Articular chondrocyte of knee joint (primary cell): ENCODE results near the gene SLC9C2. TPM values are rescaled to one million over a fixed set of nuclear protein-coding genes. Genes with fewer than 3 reads are reported as not detected.

Experiments
- total RNA-seq: library from RNA; depleted of rRNA; stranded (reverse); fragments of >200 nt; gene quantifications from 2 replicates; pipeline ENCODE4 v1.2.3, GENCODE V29; 2012

SLC9C2 gene, protein sequence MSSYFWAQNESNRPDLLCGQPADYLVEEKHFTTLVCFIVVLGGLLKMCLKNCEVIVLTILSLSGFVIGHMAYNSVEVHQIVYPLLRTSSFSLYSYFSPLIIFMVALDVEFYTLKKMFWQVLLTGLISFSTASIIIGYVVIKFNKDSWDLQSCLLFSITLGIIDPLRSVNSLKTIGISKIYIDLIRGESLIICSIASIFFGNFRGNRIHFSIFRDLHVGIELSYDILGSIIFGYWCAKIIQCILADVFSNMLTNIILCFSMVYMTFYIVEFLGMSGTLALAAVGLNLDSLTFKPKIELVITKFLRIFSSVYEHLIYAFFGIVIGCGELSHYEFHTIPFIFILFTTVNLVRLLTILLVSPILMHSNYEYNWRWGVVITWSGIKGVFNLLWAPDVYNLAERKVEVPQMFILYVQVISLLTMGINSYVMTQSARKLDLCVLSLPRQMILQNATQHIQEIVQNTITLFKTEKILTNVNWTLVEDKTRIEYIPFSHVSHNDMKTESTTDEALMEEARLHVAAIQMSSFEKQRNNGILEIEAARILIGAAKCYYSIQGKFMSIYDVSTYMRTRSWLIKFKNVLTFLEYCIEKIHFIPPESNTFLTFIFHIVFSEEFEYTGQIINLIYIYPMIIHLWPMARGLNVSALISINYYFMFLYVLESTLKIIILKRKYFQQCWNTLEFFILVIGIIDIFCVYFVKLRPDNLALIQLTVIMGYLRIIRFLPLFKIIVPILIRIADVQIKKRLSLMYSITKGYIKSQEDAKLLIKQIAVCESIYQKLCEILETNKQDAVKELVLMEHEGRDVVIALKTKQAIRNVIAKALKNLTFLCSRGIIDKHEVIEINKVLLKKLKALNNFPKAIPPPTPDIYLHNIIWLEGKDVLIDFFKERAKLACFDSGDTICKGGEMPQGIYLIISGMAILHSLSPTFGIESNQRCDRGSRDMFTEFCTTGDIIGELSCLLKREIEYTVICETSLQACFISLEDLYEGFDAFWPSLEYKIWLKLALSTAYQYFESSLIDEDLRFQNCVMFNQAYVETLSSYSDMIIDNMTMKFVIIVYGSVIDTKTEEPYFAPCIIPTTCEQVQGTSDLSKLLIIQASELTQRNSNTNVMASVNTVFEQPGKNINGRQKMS
- total RNA-seq, result under 0.01 TPM in 1 of 2 replicates, not detected in the other

DNA sequence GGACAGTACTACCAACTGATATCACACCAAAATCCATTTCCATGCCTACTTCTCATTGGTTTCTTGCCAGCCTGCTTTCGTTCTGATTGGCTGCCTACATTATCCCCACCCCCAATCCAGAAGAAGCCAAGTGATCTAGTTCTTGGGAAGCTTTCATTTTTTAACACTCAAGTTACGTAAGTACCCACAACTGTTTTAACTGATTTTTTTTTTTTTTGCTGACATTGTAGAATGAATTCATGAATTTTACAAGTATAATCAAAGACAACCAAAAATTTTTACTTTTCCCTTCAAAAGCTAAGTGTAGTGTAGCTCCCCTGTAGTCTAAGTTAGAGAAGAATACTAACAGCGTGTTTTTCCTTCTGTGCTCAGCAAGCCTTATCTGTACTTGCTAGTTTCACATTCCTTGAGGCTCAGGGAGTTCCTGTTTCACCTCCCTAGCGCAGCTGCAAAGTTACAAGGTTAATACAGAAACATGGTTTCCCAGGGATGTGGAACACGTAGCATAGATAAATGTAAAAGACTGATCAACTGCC lies at the start of gene SLC9C2:
TSS of gene SLC9C2 (minus strand) at position 17 of the 536 bp plus-strand sequence. CDS start 1,296 bp downstream, outside the sequence.

DNA sequence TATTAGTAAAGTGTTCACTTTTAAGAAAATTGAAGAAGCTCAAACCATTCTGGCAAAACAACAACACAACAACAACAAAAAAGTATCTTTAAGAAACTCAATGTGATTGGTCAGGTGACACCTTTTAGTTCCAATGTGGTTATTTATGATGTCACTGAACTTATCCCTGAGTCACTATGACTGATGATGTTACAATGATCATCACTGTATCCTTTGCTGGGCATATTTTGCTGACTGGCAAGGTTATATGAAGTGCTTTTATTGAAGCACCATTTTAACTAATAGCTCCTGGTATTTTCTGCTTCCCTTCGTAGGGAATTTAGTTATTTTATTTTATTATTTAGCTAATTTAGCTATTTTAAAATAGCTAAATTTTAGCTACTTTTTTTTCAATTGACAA lies 32.2 kb upstream of the SLC9C2 start, which contains the start of gene TEX50:
TSS of gene TEX50 (plus strand) at position 223 of the 400 bp plus-strand sequence. CDS start 184 bp downstream, outside the sequence.

DNA sequence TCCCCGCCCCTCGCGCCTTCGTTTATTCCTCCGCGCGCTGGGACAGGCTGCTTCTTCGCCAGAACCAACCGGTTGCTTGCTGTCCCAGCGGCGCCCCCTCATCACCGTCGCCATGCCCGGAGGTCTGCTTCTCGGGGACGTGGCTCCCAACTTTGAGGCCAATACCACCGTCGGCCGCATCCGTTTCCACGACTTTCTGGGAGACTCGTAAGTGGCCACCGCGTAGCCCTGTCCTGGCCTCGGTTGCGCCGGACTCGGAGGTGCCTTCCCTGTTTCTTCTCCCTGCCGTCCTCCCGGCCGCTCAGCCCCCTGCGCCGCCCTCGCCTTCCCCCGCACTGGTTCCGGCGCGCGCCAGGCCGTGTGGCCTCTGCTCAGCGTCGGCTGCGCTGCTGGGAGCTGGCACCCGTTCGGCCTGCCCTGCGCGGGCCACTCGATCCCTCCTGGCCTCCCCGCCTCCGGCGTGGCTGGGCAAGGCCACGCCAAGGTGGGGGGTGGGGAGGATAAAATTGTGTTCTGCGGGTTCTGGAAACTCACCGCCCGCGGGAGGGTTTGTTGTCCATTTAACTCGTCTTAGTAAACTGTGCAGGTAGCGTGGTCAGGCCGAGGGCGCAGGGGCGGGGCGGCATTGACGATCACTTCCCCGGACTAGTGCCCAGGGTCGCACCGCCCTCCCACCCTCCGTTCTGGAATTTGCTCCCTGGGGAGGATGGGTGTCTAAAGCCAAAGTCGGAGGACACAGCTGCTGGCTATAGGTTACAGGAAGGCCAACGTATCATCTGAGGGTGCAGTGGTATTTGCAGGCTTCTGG lies 125.4 kb downstream of the SLC9C2 start, which contains the start of gene PRDX6:
TSS of gene PRDX6 (plus strand) at position 50 of the 808 bp plus-strand sequence. CDS start at position 113, 63 bp downstream.

Other genes with a start within 250 kb of the SLC9C2 start
- 183 and 189 TPM in 2 replicates for gene PRDX6, start 125.7 kb downstream of the SLC9C2 start, total RNA-seq
- not detected in 2 replicates for gene TEX50, start 32.3 kb upstream of the SLC9C2 start, total RNA-seq
- gene ANKRD45, start 66.8 kb upstream of the SLC9C2 start, total RNA-seq, result 0.65 and 1.8 TPM in 2 replicates
- 32.1 and 34.8 TPM in 2 replicates for gene KLHL20, start 111.9 kb upstream of the SLC9C2 start, total RNA-seq
- 15.2 and 17.5 TPM in 2 replicates for gene DARS2, start 221.6 kb upstream of the SLC9C2 start, total RNA-seq
- gene CENPL, start 221.8 kb upstream of the SLC9C2 start, total RNA-seq, result 16.1 and 22.4 TPM in 2 replicates